ENCODE results near the gene TBX21. TPM values are rescaled to one million over a fixed set of nuclear protein-coding genes. Genes with fewer than 3 reads are reported as not detected.

TBX21 gene
- total RNA-seq, 1 experiment from 2014 or later, result not detected

- ChIA-PET POLR2A (ENCODE audit: unreplicated experiment) (no interaction called here), CTCF (interaction anchor here (0.5 to 1.0 kb wide), 2 partner anchors 86 to 92 kb away, joined by 4 to 11 read pairs; no protein-coding TSS in a partner anchor)
- no peaks in the 10 kb centered on the region for H3F3A ChIP-seq (ENCODE audit: low read length, unreplicated experiment)
- H3K9ac ChIP-seq (ENCODE audit: low read length), result no peak overlapping the region
- peak; percentile 32 for TF ChIP-seq EZH2 (IDR thresholded peaks at IDR 0.05; ENCODE audit: low read length, unreplicated experiment)
- peak; percentile 58 for TF ChIP-seq CTCF (conservative IDR thresholded peaks at IDR 0.05; ENCODE audit: low read depth, low read length)
- no peak for TF ChIP-seq EZH2phosphoT487 (IDR thresholded peaks at IDR 0.05; ENCODE audit: borderline replicate concordance, low read length)
- no peaks in the 10 kb centered on the region for H4K20me1 ChIP-seq (ENCODE audit: low read length)
- no peaks in the 10 kb centered on the region for H3K79me2 ChIP-seq (ENCODE audit: low read length)
- DNase-seq, result peak; percentile 72
- no peak overlapping the region for H3K27ac ChIP-seq (ENCODE audit: low read length)
- no TSS peak for BruUV-seq (replicated peaks)
- no peaks in the 10 kb centered on the region for H3K36me3 ChIP-seq (ENCODE audit: low read depth, low read length)
- intact Hi-C loops (cut with micrococcal nuclease), result no loop called here
- peak overlapping the region; percentile 57; the same call in 1 of the 2 replicates for H3K4me3 ChIP-seq (ENCODE audit: low read length)
- H3K9me3 ChIP-seq (ENCODE audit: low read length), result no peaks in the 10 kb centered on the region
- no peaks in the 10 kb centered on the region for H3K9me2 ChIP-seq (replicated peaks; ENCODE audit: low read length)
- H3K4me2 ChIP-seq (ENCODE audit: low read length), result peak overlapping the region; percentile 67
- H3K4me1 ChIP-seq (ENCODE audit: insufficient read depth, low read length), result no peaks in the 10 kb centered on the region
- peaks cover 77% of the 10 kb centered on the region for H3K27me3 ChIP-seq (ENCODE audit: low read length)
- ATAC-seq, result peak; percentile 98
- H2AFZ ChIP-seq (ENCODE audit: low read length), result peak overlapping the region; percentile 66
These were observed 56.9 kb downstream of the TBX21 start for GRCh38 chr17:47789611-47790561.

GRCh38 chr17:47791025-47791424 lies 58.0 kb downstream of the TBX21 start:
- CTCF ChIA-PET, result interaction anchor here (0.6 kb wide), 1 partner anchor 227 kb away, joined by 13 read pairs; no protein-coding TSS in a partner anchor
- Histone ChIP-seq H3K9me2 (replicated peaks; ENCODE audit: low read length) (no peaks in the 10 kb centered on the region), H3F3A (ENCODE audit: low read length, unreplicated experiment) (no peaks in the 10 kb centered on the region), H3K27me3 (ENCODE audit: low read length) (peaks cover 86% of the 10 kb centered on the region), H3K9me3 (ENCODE audit: low read length) (no peaks in the 10 kb centered on the region), H3K4me3 (ENCODE audit: low read length) (no peak overlapping the region), H3K4me2 (ENCODE audit: low read length) (no peak overlapping the region), H3K36me3 (ENCODE audit: low read depth, low read length) (no peaks in the 10 kb centered on the region), H2AFZ (ENCODE audit: low read length) (no peak overlapping the region), H3K27ac (ENCODE audit: low read length) (no peak overlapping the region), H3K4me1 (ENCODE audit: insufficient read depth, low read length) (no peaks in the 10 kb centered on the region), H4K20me1 (ENCODE audit: low read length) (no peaks in the 10 kb centered on the region), H3K9ac (ENCODE audit: low read length) (no peak overlapping the region), H3K79me2 (ENCODE audit: low read length) (no peaks in the 10 kb centered on the region)
- intact Hi-C loops (cut with micrococcal nuclease), result no loop called here
- TF ChIP-seq CTCF (conservative IDR thresholded peaks at IDR 0.05; ENCODE audit: low read depth, low read length) (no peak), EZH2 (IDR thresholded peaks at IDR 0.05; ENCODE audit: low read length, unreplicated experiment) (peak; percentile 2)
- ATAC-seq (no peak), DNase-seq (no peak)
- POLR2A ChIA-PET (ENCODE audit: unreplicated experiment), result no interaction called here
- BruUV-seq (replicated peaks), result no TSS peak

GRCh38 chr17:47792457-47792856 lies 59.4 kb downstream of the TBX21 start:
- H3K9ac ChIP-seq (ENCODE audit: low read length), result no peak overlapping the region
- H3F3A ChIP-seq (ENCODE audit: low read length, unreplicated experiment), result no peaks in the 10 kb centered on the region
- ChIA-PET POLR2A (ENCODE audit: unreplicated experiment) (no interaction called here), CTCF (no interaction called here)
- no peaks in the 10 kb centered on the region for H3K79me2 ChIP-seq (ENCODE audit: low read length)
- H3K27me3 ChIP-seq (ENCODE audit: low read length), result peaks cover 74% of the 10 kb centered on the region
- no peaks in the 10 kb centered on the region for H3K9me3 ChIP-seq (ENCODE audit: low read length)
- H3K27ac ChIP-seq (ENCODE audit: low read length), result no peak overlapping the region
- DNase-seq (no peak), ATAC-seq (no peak)
- no TSS peak for BruUV-seq (replicated peaks)
- TF ChIP-seq CTCF (conservative IDR thresholded peaks at IDR 0.05; ENCODE audit: low read depth, low read length), result no peak
- TF ChIP-seq EZH2 (IDR thresholded peaks at IDR 0.05; ENCODE audit: low read length, unreplicated experiment), result no peak
- TF ChIP-seq EZH2phosphoT487 (IDR thresholded peaks at IDR 0.05; ENCODE audit: borderline replicate concordance, low read length), result no peak; the same call in 1 of the 2 replicates
- intact Hi-C loops (cut with micrococcal nuclease), result no loop called here
- no peak overlapping the region for H3K4me3 ChIP-seq (ENCODE audit: low read length)
- no peaks in the 10 kb centered on the region for H3K36me3 ChIP-seq (ENCODE audit: low read depth, low read length)
- H4K20me1 ChIP-seq (ENCODE audit: low read length), result no peaks in the 10 kb centered on the region
- no peaks in the 10 kb centered on the region for H3K9me2 ChIP-seq (replicated peaks; ENCODE audit: low read length)
- no peak overlapping the region for H2AFZ ChIP-seq (ENCODE audit: low read length)
- H3K4me1 ChIP-seq (ENCODE audit: insufficient read depth, low read length), result no peaks in the 10 kb centered on the region
- no peak overlapping the region for H3K4me2 ChIP-seq (ENCODE audit: low read length)
